T-helper 2 cell treated with Interferon-gamma antibody and Interleukin-4, amounts not matched to agents 5 μg/mL and 100 μg/mL, for 36 hours (primary cell): ENCODE results near the gene COX5B.
A peak's percentile ranks its signal among the peaks of the same experiment; 100 is the strongest.
"Not testable (repeated sequence)": the region's sequence is repeated elsewhere in the genome, so short reads cannot be mapped to it uniquely, and the experiment has no call there.

Experiments
- DNase-seq: peaks from one replicate; pipeline ENCODE4 v3.0.0; 2021; ENCODE audit warnings: low spot score
- H3K27ac Mint-ChIP-seq: one replicate; pipeline ENCODE4 v1.8.0; 2021; ENCODE audit warnings: mild to moderate bottlenecking, mixed read lengths
- H3K27me3 Mint-ChIP-seq: one replicate; pipeline ENCODE4 v1.8.0; 2021; ENCODE audit warnings: low read depth, mixed read lengths
- H3K36me3 Mint-ChIP-seq: one replicate; pipeline ENCODE4 v1.8.0; 2021; ENCODE audit warnings: low read depth, mixed read lengths
- H3K4me1 Mint-ChIP-seq: one replicate; pipeline ENCODE4 v1.8.0; 2021; ENCODE audit warnings: low read depth, mixed read lengths
- H3K4me3 Mint-ChIP-seq: one replicate; pipeline ENCODE4 v1.8.0; 2022; ENCODE audit warnings: mild to moderate bottlenecking, moderate library complexity, mixed read lengths
- H3K9me3 Mint-ChIP-seq: one replicate; pipeline ENCODE4 v1.8.0; 2021; ENCODE audit warnings: mixed read lengths

COX5B gene

GRCh38 chr2:97673182-97673914, 27.5 kb downstream of the COX5B start:
- peak overlapping the region; percentile 34 for H3K27ac Mint-ChIP-seq
- no peak overlapping the region for H3K4me3 Mint-ChIP-seq
- peak; percentile 57 for DNase-seq
- no peaks in the 10 kb centered on the region for H3K9me3 Mint-ChIP-seq
- H3K27me3 Mint-ChIP-seq = peaks cover under 1% of the 10 kb centered on the region
- H3K36me3 Mint-ChIP-seq = no peaks in the 10 kb centered on the region
- peaks cover 19% of the 10 kb centered on the region for H3K4me1 Mint-ChIP-seq

DNA sequence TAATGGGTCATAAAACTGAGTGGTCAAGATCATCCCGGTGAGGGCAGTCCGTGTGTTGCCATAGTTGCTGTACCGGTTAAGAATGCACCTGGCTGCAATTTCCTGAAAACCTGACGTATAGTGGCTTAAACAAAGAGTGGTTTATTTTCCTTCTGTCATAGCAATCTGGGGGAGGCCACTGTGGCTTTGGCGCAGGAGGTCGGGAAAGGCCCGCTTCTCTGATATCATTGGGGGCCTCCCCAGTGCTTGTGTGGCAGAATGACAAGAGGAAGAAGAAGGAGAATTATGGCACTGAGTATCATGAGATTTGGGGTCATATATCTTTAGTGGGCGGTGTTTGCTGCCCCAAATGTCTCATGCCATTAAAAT, 28.0 kb downstream of the COX5B start:
- H3K36me3 Mint-ChIP-seq = no peaks in the 10 kb centered on the region
- peaks cover 20% of the 10 kb centered on the region for H3K4me1 Mint-ChIP-seq
- no peak overlapping the region for H3K27ac Mint-ChIP-seq
- H3K27me3 Mint-ChIP-seq = peaks cover 1% of the 10 kb centered on the region
- H3K9me3 Mint-ChIP-seq = no peaks in the 10 kb centered on the region
- H3K4me3 Mint-ChIP-seq = no peak overlapping the region
- peak; percentile 61 for DNase-seq

DNA sequence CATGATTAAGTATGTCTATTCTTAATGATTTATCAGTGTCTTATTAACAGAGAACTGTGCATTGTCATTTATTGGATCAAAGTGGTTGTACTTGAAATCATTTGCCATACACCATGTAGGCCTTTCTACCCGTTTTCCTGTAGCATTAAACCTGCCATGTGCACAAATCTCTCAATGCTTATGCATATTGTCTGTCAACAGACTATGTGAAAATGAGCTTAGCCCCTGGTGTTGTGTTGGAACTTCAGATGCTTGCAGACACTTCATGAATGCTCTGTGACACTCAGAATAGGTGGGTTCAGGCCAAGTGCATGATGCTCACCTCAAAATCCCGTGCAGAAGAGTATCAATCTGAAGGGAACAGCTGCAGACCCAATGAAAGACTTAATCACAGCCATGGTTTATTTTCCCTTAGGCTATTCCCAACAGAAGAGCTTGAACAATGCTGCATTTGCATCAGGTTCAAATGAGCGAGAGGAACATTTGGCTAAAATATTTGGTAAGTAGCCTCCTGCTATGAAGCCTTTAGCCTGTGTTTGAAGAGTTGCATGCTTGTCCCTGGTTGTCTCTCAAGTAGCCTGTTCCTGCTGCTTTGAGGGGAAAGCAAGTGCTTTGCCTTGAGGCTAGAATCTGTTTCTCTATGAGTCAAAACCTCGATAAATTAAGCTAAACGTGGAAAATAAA, 29.7 kb downstream of the COX5B start:
- Mint-ChIP-seq H3K4me1 (peaks cover 20% of the 10 kb centered on the region), H3K27ac (no peak overlapping the region), H3K36me3 (no peaks in the 10 kb centered on the region), H3K4me3 (no peak overlapping the region), H3K9me3 (no peaks in the 10 kb centered on the region), H3K27me3 (peaks cover 1% of the 10 kb centered on the region)
- DNase-seq = no peak

GRCh38 chr2:97676620-97677019, 30.8 kb downstream of the COX5B start:
- H3K4me1 Mint-ChIP-seq = peaks cover 20% of the 10 kb centered on the region
- no peaks in the 10 kb centered on the region for H3K9me3 Mint-ChIP-seq
- H3K27ac Mint-ChIP-seq = no peak overlapping the region
- H3K4me3 Mint-ChIP-seq = no peak overlapping the region
- no peaks in the 10 kb centered on the region for H3K36me3 Mint-ChIP-seq
- H3K27me3 Mint-ChIP-seq = peaks cover 1% of the 10 kb centered on the region
- no peak for DNase-seq

DNA sequence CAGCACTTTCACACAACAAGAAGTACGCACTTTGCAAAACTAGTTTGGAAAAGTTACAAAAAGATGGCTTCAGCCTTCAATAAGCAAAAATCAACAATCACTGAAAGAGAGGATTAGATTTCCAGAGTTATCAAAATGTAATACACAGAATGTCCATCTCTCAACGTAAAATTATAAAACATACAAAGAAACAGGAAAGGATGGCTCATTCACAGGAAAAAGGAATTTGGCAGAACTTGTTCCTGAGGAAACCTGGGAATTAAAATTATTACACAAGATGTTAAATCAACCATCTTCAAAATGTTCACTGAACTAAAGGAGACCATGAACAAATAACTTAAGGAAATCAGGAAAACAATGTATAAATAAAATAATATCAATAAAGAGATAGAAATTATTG, 31.6 kb downstream of the COX5B start:
- DNase-seq = no peak
- H3K27ac Mint-ChIP-seq = no peak overlapping the region
- no peaks in the 10 kb centered on the region for H3K36me3 Mint-ChIP-seq
- H3K27me3 Mint-ChIP-seq = peaks cover 1% of the 10 kb centered on the region
- no peaks in the 10 kb centered on the region for H3K9me3 Mint-ChIP-seq
- H3K4me3 Mint-ChIP-seq = no peak overlapping the region
- peaks cover 20% of the 10 kb centered on the region for H3K4me1 Mint-ChIP-seq

DNA sequence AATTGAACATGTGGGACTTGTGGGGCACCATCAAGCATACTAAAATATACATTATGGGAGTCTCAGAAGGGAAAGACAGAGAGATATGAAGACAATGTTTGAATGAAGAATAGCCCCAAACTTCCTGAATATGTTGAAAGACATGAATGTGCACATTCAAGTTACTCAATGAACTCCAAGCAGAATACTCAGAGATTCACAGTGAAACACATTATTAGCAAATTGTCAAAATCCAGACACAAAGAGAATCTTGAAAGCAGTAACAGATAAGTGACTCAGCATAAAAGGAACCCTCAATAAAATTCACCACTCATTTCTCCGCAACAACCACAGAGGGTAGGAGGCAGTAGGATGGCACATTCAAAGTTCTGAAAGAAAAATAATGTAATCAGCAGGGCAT, 32.4 kb downstream of the COX5B start:
- peaks cover 15% of the 10 kb centered on the region for H3K4me1 Mint-ChIP-seq
- H3K27ac Mint-ChIP-seq = no peak overlapping the region
- no peak for DNase-seq
- H3K36me3 Mint-ChIP-seq = no peaks in the 10 kb centered on the region
- H3K9me3 Mint-ChIP-seq = no peaks in the 10 kb centered on the region
- H3K4me3 Mint-ChIP-seq = no peak overlapping the region
- peaks cover 1% of the 10 kb centered on the region for H3K27me3 Mint-ChIP-seq

DNA sequence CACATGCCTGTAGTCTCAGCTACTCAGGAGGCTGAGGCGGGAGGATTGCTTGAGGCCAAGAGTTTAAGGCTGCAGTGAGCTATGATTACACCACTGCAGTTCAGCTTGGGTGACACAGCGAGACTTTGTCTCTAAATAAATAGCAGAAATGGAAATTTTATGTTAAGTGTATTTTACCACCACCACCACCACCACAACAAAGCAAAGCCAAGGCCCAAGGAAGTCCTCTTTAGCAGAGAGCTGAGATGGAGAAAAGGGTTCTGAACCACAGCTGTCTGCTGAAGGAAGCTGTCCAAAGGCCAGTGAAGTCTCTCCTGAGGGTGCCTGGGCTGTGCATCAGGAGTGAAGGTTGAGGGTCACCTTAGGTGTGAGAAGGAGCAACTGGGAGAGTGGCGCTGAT, 41.4 kb downstream of the COX5B start:
- not testable (repeated sequence) for H3K9me3 Mint-ChIP-seq, H3K27ac Mint-ChIP-seq, H3K27me3 Mint-ChIP-seq, H3K36me3 Mint-ChIP-seq, DNase-seq, H3K4me3 Mint-ChIP-seq
- peaks cover 14% of the 10 kb centered on the region for H3K4me1 Mint-ChIP-seq

DNA sequence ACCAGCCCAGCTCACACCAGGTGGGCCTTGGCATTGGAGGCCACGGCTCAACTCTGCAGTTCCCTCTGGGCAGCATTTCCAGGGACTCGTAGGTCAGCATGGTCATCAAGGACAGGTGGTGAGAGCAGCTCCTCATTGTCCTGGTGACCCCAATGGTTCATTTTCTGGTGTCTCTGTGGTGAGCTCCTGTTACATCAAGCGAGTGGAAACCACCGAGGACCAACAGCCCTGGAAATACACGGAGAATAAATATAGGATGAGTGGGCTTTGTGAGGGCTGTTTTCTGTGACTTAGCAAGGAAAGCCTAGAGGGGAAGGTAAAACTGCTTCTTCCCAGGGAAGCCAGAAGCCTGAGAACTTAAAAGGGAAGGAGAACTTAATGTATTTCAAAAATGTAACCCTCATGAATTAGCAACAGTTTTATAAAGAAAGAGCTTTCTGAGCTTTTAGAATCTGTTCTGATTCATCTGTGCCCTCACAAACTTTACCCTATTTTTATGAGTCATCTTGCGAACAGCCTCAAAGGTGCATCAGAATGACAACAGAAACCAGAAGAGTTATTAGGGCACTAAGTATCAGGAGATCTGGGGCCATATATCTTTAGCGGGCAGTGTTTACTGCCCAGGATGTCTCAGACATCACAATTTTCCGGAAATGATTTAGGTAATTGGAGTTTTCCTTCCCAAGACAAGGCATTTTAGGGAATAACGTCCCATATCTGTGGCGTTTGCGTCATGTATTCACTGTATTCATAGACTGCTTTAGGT, 42.4 kb downstream of the COX5B start:
- Mint-ChIP-seq H3K9me3 (no peaks in the 10 kb centered on the region), H3K4me3 (no peak overlapping the region), H3K27ac (peak overlapping the region; percentile 38), H3K27me3 (no peaks in the 10 kb centered on the region), H3K4me1 (peaks cover 14% of the 10 kb centered on the region), H3K36me3 (no peaks in the 10 kb centered on the region)
- no peak for DNase-seq

GRCh38 chr2:97691166-97691565, 45.3 kb downstream of the COX5B start:
- H3K4me1 Mint-ChIP-seq = peaks cover 14% of the 10 kb centered on the region
- H3K9me3 Mint-ChIP-seq = no peaks in the 10 kb centered on the region
- no peak for DNase-seq
- H3K27ac Mint-ChIP-seq = no peak overlapping the region
- no peak overlapping the region for H3K4me3 Mint-ChIP-seq
- no peaks in the 10 kb centered on the region for H3K27me3 Mint-ChIP-seq
- no peaks in the 10 kb centered on the region for H3K36me3 Mint-ChIP-seq

- no peaks in the 10 kb centered on the region for H3K27me3 Mint-ChIP-seq
- no peak for DNase-seq
- peaks cover 11% of the 10 kb centered on the region for H3K4me1 Mint-ChIP-seq
- H3K9me3 Mint-ChIP-seq = no peaks in the 10 kb centered on the region
- no peak overlapping the region for H3K27ac Mint-ChIP-seq
- H3K36me3 Mint-ChIP-seq = no peaks in the 10 kb centered on the region
- H3K4me3 Mint-ChIP-seq = no peak overlapping the region
Observed at GRCh38 chr2:97693476-97693875, 47.6 kb downstream of the COX5B start.

- Mint-ChIP-seq H3K27ac (no peak overlapping the region), H3K27me3 (no peaks in the 10 kb centered on the region), H3K36me3 (no peaks in the 10 kb centered on the region), H3K4me3 (no peak overlapping the region), H3K4me1 (peaks cover 11% of the 10 kb centered on the region), H3K9me3 (no peaks in the 10 kb centered on the region)
- no peak for DNase-seq
Observed at GRCh38 chr2:97695744-97696143, 49.9 kb downstream of the COX5B start.

DNA sequence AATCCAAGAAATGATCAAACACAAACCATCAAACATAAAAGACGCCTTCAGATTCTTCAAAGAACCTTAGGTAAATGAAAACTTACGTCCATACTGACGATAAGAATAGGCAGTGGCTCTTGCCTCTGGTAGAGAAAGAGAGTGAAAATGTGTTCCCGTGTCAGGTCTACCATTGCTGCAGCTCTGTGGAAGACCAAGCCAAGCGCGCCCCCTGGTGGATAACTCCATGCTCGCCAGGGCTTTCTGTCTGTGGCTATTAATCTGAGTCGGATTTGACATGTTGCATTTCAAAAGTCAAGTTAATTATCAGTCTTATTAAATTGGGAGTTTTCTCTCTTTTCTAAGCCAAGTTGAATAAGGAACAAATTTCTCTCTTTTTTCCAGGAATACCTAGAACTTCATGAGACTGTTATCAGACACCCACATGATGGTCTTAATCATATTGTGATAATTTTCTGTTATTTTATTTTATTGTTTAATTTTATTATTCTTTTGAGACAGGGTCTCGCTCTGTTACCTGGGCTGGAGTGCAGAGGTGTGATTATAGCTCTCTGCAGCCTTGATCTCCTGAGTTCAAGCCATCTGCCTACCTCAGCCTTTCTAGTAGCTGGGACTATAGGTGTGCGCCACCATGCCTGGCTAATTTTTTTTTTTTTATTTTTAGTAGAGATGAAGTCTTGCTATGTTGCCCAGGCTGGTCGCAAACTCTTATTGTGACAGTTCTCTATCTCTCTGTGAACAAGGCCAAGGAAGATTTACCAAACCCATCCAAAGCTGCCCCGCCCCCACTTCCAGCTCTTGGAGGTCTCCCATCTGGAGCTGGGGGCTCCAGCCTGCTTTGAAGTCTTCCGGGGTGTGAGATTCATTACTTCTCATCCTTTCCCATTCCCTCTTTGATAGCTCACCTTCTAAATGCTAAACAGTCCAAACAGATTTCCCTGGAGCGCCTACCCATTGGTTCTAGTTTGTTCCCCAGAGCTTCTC, 51.7 kb downstream of the COX5B start:
- DNase-seq = peak; percentile 82
- no peaks in the 10 kb centered on the region for H3K9me3 Mint-ChIP-seq
- no peak overlapping the region for H3K27ac Mint-ChIP-seq
- peaks cover 11% of the 10 kb centered on the region for H3K4me1 Mint-ChIP-seq
- peak overlapping the region; percentile 25 for H3K4me3 Mint-ChIP-seq
- H3K27me3 Mint-ChIP-seq = peaks cover under 1% of the 10 kb centered on the region
- H3K36me3 Mint-ChIP-seq = no peaks in the 10 kb centered on the region
